GM18907 (cell line): Measurements from ENCODE around the gene FCRLB.
"Not testable (repeated sequence)": the region's sequence is repeated elsewhere in the genome, so short reads cannot be mapped to it uniquely, and the experiment has no call there.

Experiments
- ATAC-seq: cut with Tn5 transposase; IDR thresholded peaks from one replicate; pipeline ENCODE4 v1.9.1; 2021; ENCODE audit warnings: mild to moderate bottlenecking, moderate library complexity; ENCODE audit not compliant: unreplicated experiment

Gene FCRLB

GRCh38 chr1:161718559-161719324 is 2.6 kb upstream of the FCRLB start:
- ATAC-seq, result peak; percentile 45

GRCh38 chr1:161719325-161719611 is 2.1 kb upstream of the FCRLB start:
- peak; percentile 45 for ATAC-seq

- ATAC-seq, result no peak
Observed at GRCh38 chr1:161720422-161720821, 922 bp upstream of the FCRLB start.

GRCh38 chr1:161721738-161722343 is 497 bp downstream of the FCRLB start:
- no peak for ATAC-seq

- no peak for ATAC-seq
Observed at GRCh38 chr1:161722406-161722805, 1.1 kb downstream of the FCRLB start.

GRCh38 chr1:161723459-161724141 is 2.3 kb downstream of the FCRLB start:
- no peak for ATAC-seq

- not testable (repeated sequence) for ATAC-seq
Observed at GRCh38 chr1:161725258-161725907, 4.0 kb downstream of the FCRLB start.

- ATAC-seq, result peak; percentile 33
Observed at GRCh38 chr1:161725908-161726472, 4.6 kb downstream of the FCRLB start.

GRCh38 chr1:161726473-161727255 is 5.3 kb downstream of the FCRLB start:
- peak; percentile 60 for ATAC-seq

GRCh38 chr1:161727256-161727924 is 6.0 kb downstream of the FCRLB start:
- ATAC-seq, result peak; percentile 4

- ATAC-seq, result no peak
Observed at GRCh38 chr1:161728376-161729226, 7.3 kb downstream of the FCRLB start.

- no peak for ATAC-seq
Observed at GRCh38 chr1:161730050-161730564, 8.8 kb downstream of the FCRLB start.

- no peak for ATAC-seq
Observed at GRCh38 chr1:161731241-161731640, 9.9 kb downstream of the FCRLB start.

GRCh38 chr1:161731981-161732718 is 10.8 kb downstream of the FCRLB start:
- ATAC-seq, result no peak

GRCh38 chr1:161733526-161733925 is 12.2 kb downstream of the FCRLB start:
- no peak for ATAC-seq

GRCh38 chr1:161735837-161736236 is 14.5 kb downstream of the FCRLB start:
- no peak for ATAC-seq

- ATAC-seq, result no peak
Observed at GRCh38 chr1:161736335-161736969, 15.1 kb downstream of the FCRLB start.

GRCh38 chr1:161737625-161738024 is 16.3 kb downstream of the FCRLB start:
- no peak for ATAC-seq
